H1 (cell line): ENCODE measurements around the gene FBXO38. TPM values are rescaled to one million over a fixed set of nuclear protein-coding genes. Genes with fewer than 3 reads are reported as not detected.

Experiments used
- CTCF ChIA-PET: fragments of 300-600 bp; sonication (Branson Sonifier 250); formaldehyde crosslinking; loops from one replicate; lab custom pipeline; 2021; ENCODE audit not compliant: partially characterized antibody; lab: Charles Lee
- POLR2A ChIA-PET: fragments of 300-600 bp; sonication (Branson Sonifier 250); formaldehyde crosslinking; loops from one replicate; lab custom pipeline; 2021; ENCODE audit warnings: inconsistent platforms; ENCODE audit not compliant: partially characterized antibody; lab: Charles Lee
- DNase-seq, 2 experiments: peaks; one replicate each; pipeline versions ENCODE4 v3.0.0 to v3.0.0-alpha.2; 2010 to 2022; ENCODE audit warnings: low spot score in 2 of 2, low read depth in 1 of 2, mixed read lengths in 1 of 2
- FAIRE-seq: peaks from 2 replicates; lab custom pipeline; 2011; peaks lifted over from hg19 to GRCh38; lab: Jason Lieb, UNC
- H2AFZ ChIP-seq: 2 replicates; pipeline ENCODE4 v1.8.1; 2012; ENCODE audit warnings: low read length, inconsistent platforms
- H2AK5ac ChIP-seq: 2 replicates; pipeline ENCODE4 v1.6.1; 2013; ENCODE audit warnings: low read depth, low read length
- H2BK120ac ChIP-seq: replicated peaks from 2 replicates; pipeline ENCODE3; 2013; ENCODE audit warnings: low read depth, low read length, inconsistent platforms
- H2BK12ac ChIP-seq: 2 replicates; pipeline ENCODE4 v1.6.1; 2013; ENCODE audit warnings: low read depth, low read length
- H2BK15ac ChIP-seq: 2 replicates; pipeline ENCODE4 v1.6.1; 2013; ENCODE audit warnings: low read length
- H2BK20ac ChIP-seq: 2 replicates; pipeline ENCODE4 v1.6.1; 2013; ENCODE audit warnings: low read length
- H2BK5ac ChIP-seq: 2 replicates; pipeline ENCODE4 v1.6.1; 2013; ENCODE audit warnings: low read depth, low read length
- H3K14ac ChIP-seq: 2 replicates; pipeline ENCODE4 v1.6.1; 2013; ENCODE audit warnings: inconsistent platforms; ENCODE audit not compliant: insufficient read length
- H3K18ac ChIP-seq: 2 replicates; pipeline ENCODE4 v1.6.1; 2013; ENCODE audit warnings: low read length; ENCODE audit errors: extremely low read depth
- H3K23ac ChIP-seq: 2 replicates; pipeline ENCODE4 v1.6.1; 2013; ENCODE audit warnings: inconsistent platforms; ENCODE audit not compliant: insufficient read length
- H3K23me2 ChIP-seq: 2 replicates; pipeline ENCODE4 v1.6.1; 2013; ENCODE audit warnings: low read depth, low read length
- H3K27ac ChIP-seq: 2 replicates; pipeline ENCODE4 v1.6.1; 2011; ENCODE audit warnings: low read depth, low read length, inconsistent platforms
- H3K27me3 ChIP-seq, 4 experiments: replicated peaks in 1 of 4; 1 replicate in 1 of 4; 2 replicates in 3 of 4; pipeline versions ENCODE4 v1.6.1 to v1.8.1; 2011 to 2013; ENCODE audit warnings: low read length in 3 of 4, mild to moderate bottlenecking in 3 of 4, inconsistent platforms in 2 of 4, mixed read lengths in 2 of 4, moderate library complexity in 1 of 4; ENCODE audit not compliant: control insufficient read depth in 3 of 4, insufficient read depth in 3 of 4; ENCODE audit errors: extremely low read depth in 1 of 4
- H3K36me3 ChIP-seq, 4 experiments: 2 replicates each; pipeline versions ENCODE4 v1.6.1 to v1.8.1; 2011 to 2013; ENCODE audit warnings: mild to moderate bottlenecking in 4 of 4, low read length in 3 of 4, moderate library complexity in 2 of 4, control low read depth in 1 of 4, inconsistent platforms in 1 of 4; ENCODE audit not compliant: insufficient read depth in 4 of 4, control insufficient read depth in 2 of 4
- H3K4ac ChIP-seq: replicated peaks from 2 replicates; pipeline ENCODE3; 2013; ENCODE audit warnings: low read length, low read depth, mixed read lengths, inconsistent platforms; ENCODE audit not compliant: insufficient read length
- H3K4me1 ChIP-seq, 4 experiments: replicated peaks in 1 of 4; 1 replicate in 1 of 4; 2 replicates in 3 of 4; pipeline versions ENCODE4 v1.6.1 to v1.8.1; 2011 to 2013; ENCODE audit warnings: low read length in 3 of 4, inconsistent platforms in 2 of 4, mixed read lengths in 1 of 4; ENCODE audit not compliant: insufficient read depth in 4 of 4, control insufficient read depth in 3 of 4
- H3K4me2 ChIP-seq, 2 experiments: 2 replicates each; pipeline versions ENCODE4 v1.6.1 to v1.8.1; 2011 to 2013; ENCODE audit warnings: low read depth in 2 of 2, low read length in 2 of 2, control low read depth in 1 of 2, inconsistent platforms in 1 of 2, mild to moderate bottlenecking in 1 of 2; ENCODE audit not compliant: insufficient read depth in 1 of 2
- H3K4me3 ChIP-seq, 4 experiments: fragments of 200-600, 300-600 bp in 1 of 4; sonication (generic), shearing (Covaris generic), sonication (Bioruptor Twin) in 1 of 4; 2 replicates each; pipeline versions ENCODE4 v1.5.1 to v1.8.1; 2011 to 2016; ENCODE audit warnings: low read length in 4 of 4, low read depth in 3 of 4, control low read depth in 2 of 4, inconsistent platforms in 2 of 4, mild to moderate bottlenecking in 2 of 4, mixed read lengths in 1 of 4, moderate library complexity in 1 of 4; ENCODE audit not compliant: insufficient read depth in 2 of 4; ENCODE audit errors: extremely low read depth in 1 of 4
- H3K56ac ChIP-seq: replicated peaks from 2 replicates; pipeline ENCODE3; 2013; ENCODE audit warnings: low read depth, mild to moderate bottlenecking, mixed read lengths, low read length, inconsistent platforms; ENCODE audit not compliant: insufficient read length
- H3K79me1 ChIP-seq: 2 replicates; pipeline ENCODE4 v1.6.1; 2013; ENCODE audit warnings: low read depth, low read length, control low read depth
- H3K79me2 ChIP-seq, 2 experiments: 2 replicates each; pipeline versions ENCODE4 v1.6.1 to v1.8.1; 2012 to 2013; ENCODE audit warnings: low read length in 2 of 2, mild to moderate bottlenecking in 2 of 2, inconsistent platforms in 1 of 2; ENCODE audit not compliant: insufficient read depth in 2 of 2, control insufficient read depth in 1 of 2
- H3K9ac ChIP-seq, 4 experiments: replicated peaks in 1 of 4; 1 replicate in 1 of 4; 2 replicates in 3 of 4; pipeline versions ENCODE4 v1.6.1 to v1.8.1; 2011 to 2013; ENCODE audit warnings: low read depth in 3 of 4, low read length in 3 of 4, control low read depth in 2 of 4, mild to moderate bottlenecking in 2 of 4, moderate library complexity in 2 of 4, inconsistent platforms in 1 of 4; ENCODE audit errors: extremely low read depth in 1 of 4
- H3K9me3 ChIP-seq, 2 experiments: 2 replicates each; pipeline versions ENCODE4 v1.6.1 to v1.8.1; 2012 to 2013; ENCODE audit warnings: mild to moderate bottlenecking in 2 of 2, moderate library complexity in 2 of 2, control low read depth in 1 of 2, inconsistent platforms in 1 of 2, low read depth in 1 of 2, low read length in 1 of 2, mixed read lengths in 1 of 2; ENCODE audit not compliant: insufficient read depth in 2 of 2
- H4K20me1 ChIP-seq, 2 experiments: replicated peaks in 1 of 2; 2 replicates each; pipeline versions ENCODE3 to v1.8.1; 2011 to 2013; ENCODE audit warnings: inconsistent platforms in 2 of 2, low read length in 2 of 2, mild to moderate bottlenecking in 1 of 2; ENCODE audit not compliant: insufficient read depth in 2 of 2, control insufficient read depth in 1 of 2
- H4K5ac ChIP-seq: 2 replicates; pipeline ENCODE4 v1.6.1; 2013; ENCODE audit warnings: low read length, low read depth, mixed read lengths, inconsistent platforms; ENCODE audit not compliant: insufficient read length
- H4K8ac ChIP-seq: 2 replicates; pipeline ENCODE4 v1.8.0; 2013; ENCODE audit warnings: mild to moderate bottlenecking, moderate library complexity, low read length, inconsistent platforms; ENCODE audit not compliant: insufficient read depth; ENCODE audit errors: extremely low read depth
- H4K91ac ChIP-seq: replicated peaks from 2 replicates; pipeline ENCODE3; 2013; ENCODE audit warnings: low read length, mixed read lengths, inconsistent platforms; ENCODE audit not compliant: insufficient read length
- CREB1 ChIP-seq: IDR thresholded peaks from 2 replicates; pipeline ENCODE4 v1.6.1; 2012; ENCODE audit warnings: inconsistent platforms
- CTBP2 ChIP-seq: IDR thresholded peaks from 2 replicates; pipeline ENCODE4 v1.7.0; 2011; ENCODE audit warnings: borderline replicate concordance, mild to moderate bottlenecking, moderate library complexity, mixed read lengths, low read length; ENCODE audit not compliant: insufficient read depth, insufficient read length
- EP300 ChIP-seq, 2 experiments: IDR thresholded peaks; 1 replicate in 1 of 2; 2 replicates in 1 of 2; pipeline ENCODE4 v1.6.1; 2011 to 2012; ENCODE audit warnings: low read depth in 2 of 2, low read length in 2 of 2, mild to moderate bottlenecking in 2 of 2, borderline replicate concordance in 1 of 2, inconsistent platforms in 1 of 2, moderate library complexity in 1 of 2
- FOSL1 ChIP-seq: IDR thresholded peaks from 2 replicates; pipeline ENCODE4 v1.6.1; 2011; ENCODE audit warnings: mild to moderate bottlenecking, low read depth, low read length, moderate library complexity; ENCODE audit not compliant: insufficient read depth
- GTF2F1 ChIP-seq: IDR thresholded peaks from 2 replicates; pipeline ENCODE4 v1.6.1; 2012; ENCODE audit warnings: low read depth, low read length, improper control_type of control experiment, borderline replicate concordance
- HDAC2 ChIP-seq, 2 experiments: fragments of 300-600 bp in 1 of 2; sonication (generic) in 1 of 2; IDR thresholded peaks; 2 replicates each; pipeline ENCODE4 v1.6.1; 2011 to 2012; ENCODE audit warnings: low read depth in 2 of 2, low read length in 2 of 2, mild to moderate bottlenecking in 2 of 2, moderate library complexity in 2 of 2, borderline replicate concordance in 1 of 2, inconsistent platforms in 1 of 2
- HDAC6 ChIP-seq: IDR thresholded peaks from one replicate; pipeline ENCODE4 v1.7.1; 2012; ENCODE audit warnings: low read depth, mild to moderate bottlenecking, inconsistent platforms, low read length, moderate library complexity
- JUN ChIP-seq: IDR thresholded peaks from 2 replicates; pipeline ENCODE4 v1.6.1; 2011; ENCODE audit warnings: low read depth, mild to moderate bottlenecking, improper control_type of control experiment, low read length
- NRF1 ChIP-seq: IDR thresholded peaks from 2 replicates; pipeline ENCODE4 v1.6.1; 2011; ENCODE audit warnings: mild to moderate bottlenecking, low read depth, low read length, improper control_type of control experiment
- POLR2A ChIP-seq, 2 experiments: IDR thresholded peaks; 1 replicate in 1 of 2; 2 replicates in 1 of 2; pipeline ENCODE4 v1.6.1; 2011; ENCODE audit warnings: low read depth in 2 of 2, low read length in 2 of 2, mild to moderate bottlenecking in 2 of 2; ENCODE audit errors: control extremely low read depth in 1 of 2
- SAP30 ChIP-seq: fragments of 300-600 bp; sonication (generic); IDR thresholded peaks from 2 replicates; pipeline ENCODE4 v1.7.1; 2012; ENCODE audit warnings: low read length, moderate library complexity, mild to moderate bottlenecking, inconsistent platforms; ENCODE audit not compliant: insufficient read depth, insufficient replicate concordance
- SIN3A ChIP-seq, 2 experiments: IDR thresholded peaks in 1 of 2; conservative IDR thresholded peaks in 1 of 2; 2 replicates each; pipeline ENCODE4 v1.6.1; 2011 to 2012; ENCODE audit warnings: low read length in 2 of 2, improper control_type of control experiment in 1 of 2, low read depth in 1 of 2, mild to moderate bottlenecking in 1 of 2
- TBP ChIP-seq: IDR thresholded peaks from 2 replicates; pipeline ENCODE4 v1.6.1; 2011; ENCODE audit warnings: low read depth, low read length, improper control_type of control experiment
- TCF12 ChIP-seq: IDR thresholded peaks from 2 replicates; pipeline ENCODE4 v1.6.1; 2011; ENCODE audit warnings: low read depth, mild to moderate bottlenecking, low read length
- WGBS, 2 experiments: shearing (Covaris generic) in 1 of 2; methylation state at CpG; one replicate each; pipeline versions ENCODE4 v1.1.6 to v1.1.7; 2013 to 2015; ENCODE audit warnings: low lambda C conversion rate in 2 of 2, mixed read lengths in 2 of 2, inconsistent platforms in 1 of 2, low coverage in 1 of 2, missing lambda C conversion rate in 1 of 2; ENCODE audit not compliant: insufficient replicate concordance in 2 of 2, insufficient coverage in 1 of 2, insufficient read length in 1 of 2; ENCODE audit errors: extremely low coverage in 1 of 2, missing lambda C conversion rate in 1 of 2; 5-methylcytosine and 5-hydroxymethylcytosine counted together
- polyA plus RNA-seq, 7 experiments: library from polyadenylated mRNA; depleted of rRNA in 3 of 7; stranded (reverse) in 5 of 7; unstranded in 2 of 7; fragments of >200 nt in 5 of 7; fragments of 200-250 nt in 2 of 7; gene quantifications; 1 replicate in 5 of 7; 2 replicates in 1 of 7; 4 replicates in 1 of 7; pipeline versions ENCODE4 v1.2.1 to v1.2.3, GENCODE V29; 2011 to 2013; ENCODE audit warnings: missing spikeins in 2 of 7, mixed read lengths in 2 of 7
- total RNA-seq: library from RNA; stranded (reverse); fragmentation: NEBNext Ultra II Directional; extraction: Animal tissue kit (Norgen Biotek cat#: 25700); gene quantifications from 2 replicates; pipeline ENCODE4 v1.2.1, GENCODE V29; 2021

The FBXO38 gene
- total and polyA plus RNA-seq, 2 of the 8 experiments (the other 6 are each of a cell fraction or from before 2014, with no cell fraction given) = 9.1 to 34.3 TPM

DNA sequence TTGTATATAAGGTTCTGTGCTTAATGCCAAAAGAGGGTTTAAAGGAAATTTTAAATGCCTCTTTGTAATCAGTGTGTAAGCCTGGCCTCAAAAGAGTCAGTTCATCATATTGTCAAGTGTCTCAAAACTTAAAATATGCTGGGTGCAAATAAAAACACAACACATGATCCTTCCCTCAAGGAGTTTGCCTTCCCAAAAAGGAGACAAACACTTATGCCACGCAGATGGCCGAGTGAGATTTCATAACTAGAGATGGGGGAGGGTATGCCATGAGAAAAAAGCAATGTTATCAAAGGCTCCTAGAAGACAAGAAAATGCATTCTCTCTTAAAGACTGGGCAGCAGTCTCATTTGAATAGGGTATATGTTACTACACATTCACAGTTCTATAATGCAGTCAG lies 55.2 kb downstream of the FBXO38 start:
- no peak for FAIRE-seq
- TF ChIP-seq CTBP2 (no peak), GTF2F1 (no peak), POLR2A (IDR thresholded peaks at IDR 0.05; ENCODE audit: control extremely low read depth in 1 of 2, low read depth in 2 of 2, low read length in 2 of 2) (no peak), CREB1 (no peak), SIN3A (conservative IDR thresholded peaks at IDR 0.05 in 1 of 2, IDR thresholded peaks at IDR 0.05 in 1 of 2; ENCODE audit: low read depth in 1 of 2, low read length in 2 of 2) (no peak), EP300 (IDR thresholded peaks at IDR 0.05; ENCODE audit: borderline replicate concordance in 1 of 2, low read depth in 2 of 2, low read length in 2 of 2) (no peak), JUN (no peak), FOSL1 (no peak), TCF12 (no peak), NRF1 (no peak), HDAC6 (no peak), TBP (no peak), SAP30 (no peak), HDAC2 (IDR thresholded peaks at IDR 0.05; ENCODE audit: borderline replicate concordance in 1 of 2, low read depth in 2 of 2, low read length in 2 of 2) (no peak)

More for the DNA sequence above, 55.2 kb downstream of the FBXO38 start:
- Histone ChIP-seq H3K79me1 (no peaks in the 10 kb centered on the region), H3K23me2 (no peaks in the 10 kb centered on the region), H3K36me3 (peaks cover 0 to 44% (median 30%) of the 10 kb centered on the region in 4 experiments; a peak in 7 of 8 replicates), H2BK12ac (no peak overlapping the region), H3K9ac (no peak overlapping the region), H3K4ac (no peak overlapping the region), H4K20me1 (no peaks in the 10 kb centered on the region), H3K23ac (no peak overlapping the region), H2BK20ac (no peak overlapping the region), H4K5ac (no peak overlapping the region), H3K27ac (no peak overlapping the region), H3K4me2 (no peak overlapping the region), H2AK5ac (no peak overlapping the region), H2BK5ac (no peak overlapping the region), H2AFZ (no peak overlapping the region), H4K91ac (no peak overlapping the region), H3K18ac (no peak overlapping the region), H3K79me2 (no peaks in the 10 kb centered on the region), H3K27me3 (no peaks in the 10 kb centered on the region), H3K56ac (no peak overlapping the region), H2BK15ac (no peak overlapping the region), H3K14ac (no peak overlapping the region), H3K9me3 (no peaks in the 10 kb centered on the region), H2BK120ac (no peak overlapping the region), H4K8ac (no peak overlapping the region), H3K4me3 (no peak overlapping the region), H3K4me1 (no peaks in the 10 kb centered on the region)
- CTCF ChIA-PET = interaction anchor here (2.4 to 10.7 kb wide), 2 partner anchors 292 kb away, joined by 11 to 231 read pairs; no protein-coding TSS in a partner anchor
- WGBS, 2 experiments = 84% methylated on average over 2 of the region's 2 CpGs; no CpG with 5 or more reads in 1 of the 2 experiments
- no peak for DNase-seq
- POLR2A ChIA-PET = no interaction called here
